NAMALWA (cell line): ENCODE measurements around the gene MYO1D.

Source experiments
- DNase-seq: peaks from one replicate; pipeline ENCODE4 v3.0.0-alpha.2; 2015; ENCODE audit warnings: low spot score

Gene MYO1D

DNA sequence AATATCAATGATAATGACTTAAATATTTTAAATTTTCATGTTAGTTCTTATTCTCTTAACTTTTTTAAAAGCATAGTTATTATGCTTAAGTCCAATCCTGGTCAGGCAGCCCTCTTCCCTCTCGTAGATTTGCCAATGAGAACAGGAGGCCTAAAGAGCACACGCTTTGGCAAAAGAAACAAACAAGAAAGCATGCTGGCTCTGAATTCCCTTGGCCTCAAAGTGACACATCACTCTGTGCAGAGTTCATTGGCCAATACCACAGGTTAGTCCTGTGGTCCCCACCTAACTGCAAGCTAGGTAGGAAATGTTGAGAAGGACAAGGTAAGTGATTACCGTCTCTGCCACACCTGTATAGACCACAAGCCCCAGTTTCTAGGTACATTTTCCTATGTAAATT lies 61.5 kb downstream of the MYO1D start:
- DNase-seq = no peak

DNA sequence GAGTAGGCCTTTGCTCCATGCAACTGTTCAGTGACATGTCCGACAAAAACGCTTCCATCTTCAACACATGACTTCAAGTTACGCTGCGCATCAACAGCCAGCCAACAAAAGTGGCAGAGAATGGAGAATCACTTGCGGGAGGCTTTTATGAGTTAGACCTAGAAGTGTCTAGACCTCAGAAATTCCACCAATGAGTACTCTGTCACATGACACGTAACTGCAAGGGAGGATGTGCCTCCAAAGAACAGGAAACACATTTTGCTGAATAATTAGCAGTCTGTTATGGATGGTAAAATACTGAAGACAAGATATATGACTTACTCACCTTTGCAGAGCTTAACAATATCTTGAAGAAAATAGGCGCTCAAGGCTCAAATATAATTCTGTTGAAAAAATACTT lies 62.1 kb downstream of the MYO1D start:
- DNase-seq = no peak

DNA sequence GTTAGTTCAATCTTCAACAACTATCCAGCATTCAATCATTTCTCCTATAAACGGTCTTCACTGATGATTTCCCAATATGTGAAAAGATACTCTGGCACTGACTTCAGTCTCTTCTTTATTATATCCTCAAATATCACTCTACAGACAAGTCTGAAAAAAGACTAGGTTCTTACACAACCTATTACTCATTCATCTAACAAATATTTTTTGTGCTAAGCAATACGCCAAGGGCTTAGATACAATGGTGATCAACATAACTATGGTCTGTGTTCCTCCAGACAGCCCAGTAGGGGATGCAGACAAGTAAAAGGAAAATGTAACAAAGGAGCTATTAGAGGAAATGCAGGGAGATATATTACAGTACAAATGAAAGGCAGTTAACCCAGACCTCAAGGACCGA lies 63.9 kb downstream of the MYO1D start:
- DNase-seq = no peak

DNA sequence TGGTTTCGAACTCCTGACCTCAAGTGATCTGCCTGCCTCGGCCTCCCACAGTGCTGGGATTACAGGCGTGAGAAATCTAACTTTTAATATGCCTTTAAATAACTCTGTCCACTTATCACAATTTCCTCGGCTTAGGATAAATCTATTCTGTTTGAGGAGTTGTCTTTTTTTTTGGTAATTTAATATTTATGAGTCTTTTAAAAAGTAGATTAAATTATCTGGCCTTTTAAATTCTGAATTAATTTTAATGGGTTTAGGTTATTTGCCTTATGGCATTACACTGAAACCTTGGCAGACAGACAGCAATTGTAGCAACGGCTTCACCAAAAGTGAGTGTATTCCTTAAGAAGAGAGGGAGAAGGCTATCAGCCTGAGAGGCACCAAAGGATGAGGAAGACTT lies 66.2 kb downstream of the MYO1D start:
- DNase-seq = no peak

DNA sequence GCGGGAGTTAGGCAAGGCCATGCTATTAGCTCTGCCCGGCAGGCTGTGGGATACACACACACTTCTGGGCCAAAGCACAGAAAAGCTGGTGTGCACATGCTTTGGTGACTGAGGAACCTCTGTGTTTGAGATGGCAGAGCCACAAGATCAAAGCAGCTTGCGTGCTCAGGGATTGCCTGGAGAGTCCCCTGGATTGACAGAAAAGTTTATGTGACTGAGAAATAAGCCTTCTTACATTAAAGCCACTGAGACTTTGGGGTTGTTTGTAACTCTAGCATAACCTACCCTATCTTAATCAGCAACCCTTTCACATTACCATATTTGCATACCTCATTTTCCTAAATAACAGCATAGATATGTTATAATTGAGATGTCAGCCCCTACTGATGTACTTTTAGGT lies 69.3 kb downstream of the MYO1D start:
- DNase-seq = no peak

DNA sequence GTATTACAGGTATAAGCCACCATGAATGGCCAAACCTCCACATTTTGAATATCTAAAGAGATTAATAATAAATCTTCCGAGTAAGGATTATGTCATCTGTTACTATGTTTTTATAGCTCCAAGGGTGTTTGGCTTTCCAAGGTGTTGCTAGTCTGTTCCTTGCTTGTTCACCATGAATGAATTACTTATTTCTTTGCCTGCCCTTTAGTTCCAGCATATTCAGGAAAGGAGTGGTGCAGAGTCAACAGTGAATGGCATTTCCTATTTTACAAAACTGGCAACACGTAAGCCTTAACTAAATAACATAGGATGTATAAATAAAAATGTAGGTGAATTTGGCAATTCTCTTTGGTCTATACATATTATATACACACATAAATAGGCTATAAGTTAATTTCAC lies 70.3 kb downstream of the MYO1D start:
- no peak for DNase-seq

DNA sequence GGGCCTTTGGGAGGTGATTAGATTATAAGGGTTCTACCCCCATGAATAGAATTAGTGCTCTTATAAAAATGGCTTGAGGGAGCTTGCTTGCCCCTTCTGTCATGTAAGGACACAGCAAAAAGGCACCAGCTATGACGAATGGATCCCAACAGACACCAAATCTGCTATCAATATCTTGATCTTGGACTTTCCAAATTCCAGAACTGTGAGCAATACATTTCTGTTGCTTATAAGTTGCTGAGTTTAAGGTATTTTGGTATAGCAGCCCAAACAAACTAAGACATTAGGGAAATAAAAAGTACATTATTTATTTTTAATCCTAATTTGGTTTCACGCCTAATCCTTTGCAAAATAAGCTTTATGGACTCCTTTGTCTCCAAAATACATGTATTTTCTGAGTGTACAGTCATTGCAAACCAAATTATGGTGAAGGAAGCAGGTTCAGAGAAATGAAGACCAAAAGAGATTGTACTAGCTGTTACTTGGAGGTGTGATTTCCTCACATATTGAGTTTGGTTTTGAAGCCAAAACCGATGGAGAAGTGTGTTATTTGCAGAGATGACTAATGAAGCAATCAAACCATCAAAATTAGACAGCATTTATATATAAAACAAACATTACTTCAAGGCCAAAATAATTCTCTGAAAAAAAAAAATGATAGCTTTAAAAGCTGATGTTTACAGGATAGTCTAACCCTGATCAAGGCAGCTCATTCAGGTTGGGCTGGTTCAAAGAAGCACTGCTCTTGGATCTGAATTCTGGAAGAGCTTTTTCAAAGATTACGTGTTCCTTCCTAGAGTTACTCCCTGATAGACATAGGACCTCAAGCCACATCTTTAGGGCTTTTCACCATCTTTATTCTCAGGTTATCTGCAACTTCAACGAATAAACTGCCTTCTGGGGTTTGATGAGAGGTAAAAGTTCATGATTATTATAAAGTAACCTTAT lies 71.6 kb downstream of the MYO1D start:
- DNase-seq = no peak

DNA sequence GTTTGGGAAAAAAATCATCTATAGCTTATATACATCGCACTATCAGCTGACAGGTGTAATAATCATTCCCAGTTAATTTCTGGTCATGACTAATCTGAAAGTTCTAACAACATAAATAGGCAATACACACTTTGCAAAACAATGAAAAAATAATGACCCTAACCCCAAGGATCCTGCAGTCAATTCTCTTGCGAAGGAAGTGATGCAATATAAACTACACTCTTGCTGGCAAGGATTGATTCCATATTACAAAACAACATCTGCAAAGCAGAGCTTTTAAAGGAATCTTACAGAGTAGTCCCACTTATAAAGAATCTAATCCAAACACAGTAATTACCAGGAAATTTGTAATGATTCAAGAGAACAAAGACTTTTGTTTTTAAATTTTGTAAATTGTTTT lies 73.4 kb downstream of the MYO1D start:
- DNase-seq = no peak

DNA sequence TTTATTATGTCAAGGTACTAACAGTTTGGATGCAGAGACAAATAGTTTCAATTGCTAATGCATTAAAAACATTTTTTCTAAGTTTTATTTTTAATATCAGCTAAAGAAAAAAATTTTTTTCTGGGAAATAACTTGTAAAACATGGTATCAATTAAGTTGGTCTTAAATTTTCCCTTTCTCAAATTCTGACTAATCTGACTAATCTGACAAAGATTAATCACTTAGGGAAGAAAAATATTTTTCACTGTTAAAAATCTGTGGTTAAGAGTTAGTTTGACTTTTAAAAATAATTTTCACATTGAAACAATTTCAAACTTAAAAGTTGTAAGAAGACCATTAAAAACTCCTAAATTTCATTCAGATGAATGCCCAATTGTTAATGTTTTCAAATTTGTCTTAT lies 74.6 kb downstream of the MYO1D start:
- DNase-seq = no peak

DNA sequence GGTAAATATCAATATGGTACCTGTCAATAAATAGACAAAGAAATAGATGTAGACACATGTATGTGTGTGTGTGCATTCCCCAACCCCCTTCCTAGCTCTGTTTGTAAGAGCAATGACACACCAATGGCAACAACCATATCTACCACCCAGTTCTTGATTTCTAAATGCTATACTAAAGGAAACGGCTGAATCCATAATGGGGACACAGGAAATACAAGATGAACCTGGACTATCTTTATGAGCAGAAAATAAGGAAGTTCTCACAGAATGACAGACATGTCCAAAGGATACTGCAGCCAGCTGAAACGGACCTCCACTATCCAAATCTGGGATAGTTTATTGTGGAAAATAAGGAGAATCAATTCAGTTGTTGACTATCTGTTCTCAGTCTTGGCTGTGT lies 75.3 kb downstream of the MYO1D start:
- DNase-seq = no peak

DNA sequence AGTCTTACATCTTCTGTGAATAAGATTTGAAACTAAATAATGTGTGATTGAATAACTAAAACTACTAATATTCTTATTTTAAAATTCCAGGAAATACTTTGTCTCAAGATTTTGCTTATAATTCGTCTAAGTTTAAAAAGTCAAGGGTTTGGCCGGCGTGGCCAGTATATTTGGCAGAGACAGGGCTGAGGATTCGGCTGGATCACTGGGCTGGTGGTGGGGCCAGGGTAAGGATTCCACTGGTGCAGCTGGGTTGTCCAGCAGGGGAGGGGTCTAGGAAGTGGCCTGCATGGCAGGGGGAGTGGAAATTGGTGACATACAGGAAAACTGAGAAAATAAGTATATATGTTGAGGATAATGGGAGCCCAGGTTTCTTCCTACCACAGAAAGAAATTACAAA lies 75.7 kb downstream of the MYO1D start:
- DNase-seq = no peak

DNA sequence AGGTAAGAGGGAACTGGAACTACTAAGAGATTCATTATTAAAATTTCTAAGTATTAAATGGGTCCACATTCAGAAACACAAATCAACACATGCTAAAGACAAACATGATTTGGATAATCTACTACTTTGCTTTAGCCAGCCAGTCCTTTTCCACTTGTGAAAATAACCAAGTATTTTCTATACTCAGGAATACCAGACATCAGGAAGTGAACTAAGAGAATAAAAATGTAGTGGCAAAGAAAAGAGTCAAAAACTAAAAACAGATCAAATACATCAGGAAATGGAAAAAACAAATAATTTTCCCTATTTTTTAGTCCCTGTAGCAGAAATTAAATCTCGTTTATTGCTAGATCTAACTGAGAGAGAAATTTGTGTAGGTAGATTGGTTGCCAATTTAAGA lies 78.0 kb downstream of the MYO1D start:
- no peak for DNase-seq

DNA sequence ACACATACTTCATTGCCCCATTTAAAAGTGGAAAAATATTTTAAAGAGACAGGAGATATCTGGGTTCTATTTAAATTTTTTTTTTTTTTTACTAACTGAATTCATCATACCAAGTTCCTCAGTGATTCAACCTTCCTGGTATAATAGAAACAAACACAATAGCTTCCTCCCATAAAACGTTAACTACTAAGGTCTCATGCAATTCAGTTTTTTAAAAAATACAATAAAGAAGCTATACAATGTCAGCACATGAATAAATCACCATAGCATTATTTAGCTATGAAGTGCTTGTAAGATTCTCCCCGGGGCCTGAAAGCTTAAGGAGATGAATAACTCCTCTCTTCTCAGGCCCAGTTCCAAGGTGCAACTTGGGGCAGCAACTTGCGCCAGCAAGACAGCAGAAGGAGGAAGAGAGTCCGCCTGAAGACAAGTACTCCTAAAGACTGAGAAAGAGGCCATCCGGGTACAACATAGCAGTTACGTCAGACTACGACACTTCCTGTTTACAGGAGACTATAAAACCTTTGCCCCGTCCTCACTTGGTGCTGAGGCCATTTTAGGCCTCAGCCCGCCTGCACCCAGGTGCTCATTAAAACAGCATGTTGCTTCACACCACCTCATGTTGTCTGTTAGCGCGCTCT lies 81.5 kb downstream of the MYO1D start:
- DNase-seq = no peak

DNA sequence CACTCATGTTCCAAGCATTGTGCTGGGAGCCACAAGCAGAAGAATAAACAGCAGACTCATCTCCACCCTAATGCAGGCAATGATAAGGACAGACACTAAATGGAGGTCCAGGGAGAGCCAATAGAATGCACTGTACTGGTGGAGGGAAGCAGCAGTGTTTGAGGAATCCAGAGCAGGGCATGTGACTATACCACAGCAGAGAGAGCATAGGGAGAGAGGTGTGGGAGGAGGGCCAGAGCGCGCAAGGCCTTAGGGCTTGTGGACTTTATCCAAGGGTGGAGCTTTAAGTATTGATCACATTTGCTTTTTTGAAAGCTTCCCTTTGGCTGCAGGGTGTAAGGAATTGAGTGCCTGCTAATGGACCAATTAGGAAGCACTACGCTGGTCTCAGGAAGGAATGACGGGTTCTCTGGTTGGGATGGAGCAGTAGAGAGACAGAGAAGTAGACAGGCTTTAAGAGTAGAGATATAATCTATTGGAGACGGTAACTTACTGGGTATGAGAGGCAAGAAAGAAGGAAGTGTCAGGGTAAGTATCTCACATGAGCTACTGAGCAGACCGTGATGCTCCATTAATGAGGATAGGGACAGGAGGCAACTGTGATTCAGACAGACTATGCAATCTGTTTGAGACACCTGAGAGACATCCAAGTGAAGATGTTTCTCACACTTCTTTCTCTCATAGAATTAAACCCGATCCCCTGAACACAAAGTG lies 82.2 kb downstream of the MYO1D start:
- no peak for DNase-seq

DNA sequence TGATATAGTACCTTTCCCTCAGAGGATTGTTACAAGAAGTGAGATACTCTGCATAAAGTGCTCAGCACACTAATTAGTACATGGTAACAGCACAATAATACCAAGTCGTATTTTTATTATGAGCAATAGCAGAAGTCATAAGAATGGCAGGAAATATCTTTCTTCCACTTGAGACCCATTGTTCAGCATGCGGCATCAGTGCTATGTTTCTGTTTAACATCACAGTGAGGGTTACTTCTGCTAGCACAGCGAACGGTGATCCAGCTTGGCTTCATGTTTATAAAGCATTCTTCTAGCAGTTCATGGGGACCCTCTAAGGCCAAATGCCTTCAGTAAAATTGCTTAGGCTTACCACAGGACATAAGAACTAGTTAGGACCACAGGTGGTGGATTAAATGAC lies 83.1 kb downstream of the MYO1D start:
- DNase-seq = no peak

DNA sequence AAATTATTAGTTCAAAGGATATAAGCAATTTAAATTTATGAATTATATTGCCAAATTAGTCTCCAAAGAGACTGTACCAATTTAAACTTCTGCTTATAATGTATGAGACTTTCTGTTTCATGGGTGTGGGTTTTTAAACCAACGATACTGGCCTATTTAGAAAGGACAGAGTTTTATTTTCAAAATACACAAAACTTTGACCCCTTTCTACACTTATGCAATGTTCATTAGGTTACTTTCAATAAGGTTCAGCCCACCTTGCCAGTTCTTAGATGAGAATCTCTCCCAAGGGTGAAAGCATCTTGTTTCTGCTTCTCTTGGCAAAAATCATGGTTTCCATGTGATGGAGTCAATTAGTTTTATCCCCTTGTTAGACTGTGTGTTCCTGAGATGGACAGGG lies 84.7 kb downstream of the MYO1D start:
- DNase-seq = no peak

DNA sequence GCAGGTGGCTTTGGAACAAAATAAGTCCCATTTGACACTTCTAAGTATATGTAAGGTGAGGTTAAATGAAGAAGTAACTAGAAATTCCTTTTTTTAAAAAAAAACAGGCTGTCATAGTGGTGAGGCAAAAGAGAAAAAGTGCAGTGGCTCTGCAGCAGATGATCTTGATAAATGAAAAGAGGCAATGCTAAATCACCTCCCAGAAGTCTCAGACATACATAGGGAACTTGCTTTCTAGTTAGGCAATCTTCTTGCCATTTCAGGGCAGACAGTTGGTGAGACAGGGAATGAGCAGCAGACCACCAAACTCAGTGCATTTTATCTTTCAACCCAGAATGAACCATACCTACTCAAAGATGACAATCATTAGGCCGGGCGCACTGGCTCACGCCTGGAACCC lies 90.8 kb downstream of the MYO1D start:
- no peak for DNase-seq

DNA sequence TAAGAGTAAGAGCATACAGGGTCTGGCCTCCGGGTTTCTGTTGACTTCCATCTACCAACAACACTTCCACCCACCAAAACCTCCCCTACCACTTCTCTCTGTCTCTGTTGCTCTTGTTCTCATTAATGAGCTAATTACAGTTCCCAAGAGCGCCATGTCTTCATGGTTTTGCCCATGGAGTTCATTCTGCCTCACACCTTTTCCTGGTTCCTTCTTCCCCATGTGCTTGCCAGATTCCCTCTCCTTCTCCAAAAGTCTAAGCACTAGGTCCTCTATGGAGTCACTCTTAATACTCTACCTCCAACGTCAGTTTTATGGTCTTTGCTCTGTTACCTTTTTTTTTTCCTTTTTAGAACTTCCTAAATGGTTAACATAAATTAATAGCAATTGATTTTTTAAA lies 92.8 kb downstream of the MYO1D start:
- no peak for DNase-seq

DNA sequence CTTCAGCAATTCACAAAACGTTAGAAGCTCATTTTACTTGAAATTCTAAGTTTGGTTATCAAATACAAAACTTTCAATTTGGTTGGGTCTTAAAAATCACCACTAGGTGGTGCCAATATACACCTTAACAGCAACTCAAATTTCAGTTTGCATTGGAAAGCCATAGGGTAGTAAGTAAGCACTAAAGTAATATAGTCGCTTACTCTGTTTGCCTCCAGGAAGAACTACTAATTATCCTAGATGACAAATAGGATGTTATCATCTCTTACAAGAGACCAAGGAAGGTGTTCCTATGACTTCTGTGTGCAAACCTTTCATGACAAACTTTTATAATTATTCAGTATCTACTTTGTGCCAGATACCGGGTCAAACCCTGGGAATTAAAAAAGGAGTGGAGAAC lies 93.3 kb downstream of the MYO1D start:
- peak; percentile 67 for DNase-seq

DNA sequence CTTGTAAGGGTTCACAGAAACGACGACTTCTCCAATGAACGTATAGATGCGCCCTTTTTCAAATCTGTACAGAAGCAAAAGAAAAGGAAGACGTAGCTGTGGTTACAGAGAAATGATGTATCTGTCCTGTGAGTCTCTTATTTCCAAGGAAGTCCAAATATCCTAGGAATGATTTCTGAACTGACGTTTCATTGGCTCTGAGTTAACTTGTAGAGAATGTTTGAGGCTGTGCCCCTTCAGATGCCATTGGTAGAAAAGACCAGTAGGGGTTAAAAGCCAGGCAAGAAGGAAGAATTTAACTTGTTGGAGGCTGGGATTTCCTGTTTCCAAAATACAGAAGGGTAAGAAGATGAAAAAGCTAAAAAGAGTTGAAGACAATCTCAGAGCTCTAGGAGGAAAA lies 96.2 kb downstream of the MYO1D start:
- no peak for DNase-seq

DNA sequence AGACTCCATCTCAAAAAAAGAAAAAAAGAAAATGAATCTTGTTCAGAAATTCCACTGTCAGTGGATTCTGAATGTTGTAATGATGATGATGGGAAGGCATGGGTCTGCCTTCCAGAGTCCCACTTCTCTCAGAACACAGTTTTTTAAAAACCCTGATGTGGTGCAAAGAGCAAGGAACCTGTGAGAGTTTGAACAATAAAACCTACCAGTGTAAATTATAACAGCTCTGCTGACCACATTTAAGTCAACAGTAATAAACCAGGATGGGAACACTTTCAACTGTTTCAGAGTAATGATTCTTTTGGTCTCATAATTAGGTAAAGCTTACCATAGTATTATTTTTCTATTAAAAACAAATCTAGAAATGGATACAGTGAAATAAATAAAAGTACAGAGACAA lies 99.0 kb downstream of the MYO1D start:
- DNase-seq = no peak

DNA sequence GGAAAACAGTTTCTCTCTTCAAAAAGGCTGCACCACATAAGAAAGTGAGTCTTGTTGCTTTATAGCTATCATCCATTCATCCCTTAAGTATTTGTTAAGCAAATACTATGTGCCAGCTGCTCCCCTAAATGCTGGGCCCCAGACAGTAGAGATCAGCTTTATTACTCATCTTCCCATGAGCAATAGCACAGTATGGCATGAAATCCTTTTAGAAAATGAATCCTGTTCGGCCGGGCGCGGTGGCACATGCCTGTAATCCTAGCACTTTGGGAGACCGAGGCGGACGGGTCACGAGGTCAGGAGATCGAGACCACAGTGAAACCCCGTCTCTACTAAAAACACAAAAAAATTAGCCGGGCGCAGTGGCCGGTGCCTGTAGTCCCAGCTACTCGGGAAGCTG lies 99.5 kb downstream of the MYO1D start:
- DNase-seq = no peak

DNA sequence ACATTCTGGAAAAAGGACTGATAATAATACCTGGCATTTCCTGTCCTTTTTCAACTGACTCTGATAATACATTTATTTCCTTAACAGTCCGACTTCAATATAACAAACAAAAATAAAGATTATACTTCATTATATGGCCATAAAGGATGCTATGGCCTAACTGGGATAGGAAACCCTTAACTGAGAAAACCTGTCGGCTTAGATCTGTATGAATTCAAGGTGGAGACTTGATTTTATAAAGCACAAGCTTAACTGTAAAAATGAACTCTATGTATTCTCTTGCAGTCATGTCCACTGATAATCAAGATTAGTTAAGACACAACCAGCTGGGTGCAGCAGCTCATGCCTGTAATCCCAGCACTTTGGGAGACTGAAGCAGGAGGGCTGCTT lies 102.2 kb downstream of the MYO1D start:
- no peak for DNase-seq
